ENCODE results near the gene PARD3B.

DNA sequence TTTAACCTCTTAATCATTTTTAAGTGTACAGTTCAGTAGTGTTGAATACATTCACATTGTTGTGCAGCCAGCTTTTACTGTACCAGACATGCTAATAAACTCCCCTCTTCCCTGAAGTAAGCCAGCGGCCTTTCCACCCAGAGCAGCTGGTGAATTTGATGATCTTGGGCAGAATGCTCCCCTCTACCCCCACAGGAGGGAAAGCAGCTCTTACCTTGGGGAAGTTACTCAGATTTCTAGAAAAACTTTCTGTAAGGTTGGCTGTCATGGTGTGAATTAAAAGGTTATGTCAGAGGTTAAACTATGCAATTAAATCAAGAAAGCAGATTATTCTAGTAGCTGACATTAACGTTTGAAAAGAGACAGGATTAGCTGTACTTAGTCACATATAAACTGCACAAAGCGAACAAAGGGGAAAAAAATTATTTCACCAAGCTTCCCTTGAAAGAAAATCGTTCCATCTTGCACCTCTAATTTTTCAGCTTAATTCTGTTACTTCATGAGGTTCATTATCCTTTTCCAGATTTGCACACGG lies 738.5 kb downstream of the PARD3B start:
- no peak for TF ChIP-seq CTCF (IDR thresholded peaks at IDR 0.05)
- TF ChIP-seq POLR2A (IDR thresholded peaks at IDR 0.05) = no peak

Data from lower leg skin (tissue), 3 donors.